Progenitor cell of endocrine pancreas (in vitro differentiated cells): ENCODE measurements around the gene FAM9C. TPM values are rescaled to one million over a fixed set of nuclear protein-coding genes. Genes with fewer than 3 reads are reported as not detected.

Experiments used
- DNase-seq: peaks from one replicate; pipeline ENCODE4 v3.0.0; 2021; ENCODE audit warnings: low spot score; ENCODE audit not compliant: unreplicated experiment
- H3K27ac Mint-ChIP-seq: 2 replicates; pipeline ENCODE4 v1.8.0; 2021; ENCODE audit warnings: mild to moderate bottlenecking, moderate library complexity, mixed read lengths
- H3K27me3 Mint-ChIP-seq: 2 replicates; pipeline ENCODE4 v1.8.0; 2021; ENCODE audit warnings: mixed read lengths
- H3K36me3 Mint-ChIP-seq: 2 replicates; pipeline ENCODE4 v1.8.0; 2022; ENCODE audit warnings: mixed read lengths; ENCODE audit not compliant: insufficient read depth
- H3K4me1 Mint-ChIP-seq: 2 replicates; pipeline ENCODE4 v1.8.0; 2021; ENCODE audit warnings: low read depth, mixed read lengths
- H3K4me3 Mint-ChIP-seq: 2 replicates; pipeline ENCODE4 v1.8.0; 2021; ENCODE audit warnings: low read depth, mild to moderate bottlenecking, moderate library complexity, mixed read lengths
- H3K9me3 Mint-ChIP-seq: 2 replicates; pipeline ENCODE4 v1.8.0; 2021; ENCODE audit warnings: low read depth, mixed read lengths
- CTCF ChIP-seq: fragments of 200-600 bp; sonication (generic); IDR thresholded peaks from one replicate; pipeline ENCODE4 v1.5.0; 2021; ENCODE audit warnings: antibody characterized with exemption, mild to moderate bottlenecking; ENCODE audit not compliant: unreplicated experiment
- total RNA-seq: library from RNA; stranded (reverse); gene quantifications from 2 replicates; pipeline ENCODE4 v1.2.1, GENCODE V29; 2021

Gene FAM9C
- total RNA-seq, 1 donor from 2014 or later = not detected

- H3K4me3 Mint-ChIP-seq = no peak overlapping the region
- no peaks in the 10 kb centered on the region for H3K27me3 Mint-ChIP-seq
- no peak overlapping the region for H3K27ac Mint-ChIP-seq
- TF ChIP-seq CTCF = no peak
- no peaks in the 10 kb centered on the region for H3K36me3 Mint-ChIP-seq
- no peak for DNase-seq
- peaks cover 16% of the 10 kb centered on the region for H3K9me3 Mint-ChIP-seq
- peaks cover 1% of the 10 kb centered on the region for H3K4me1 Mint-ChIP-seq
These were observed 1.3 kb downstream of the FAM9C start for GRCh38 chrX:13043138-13043537.

GRCh38 chrX:13036896-13037295 lies 7.5 kb downstream of the FAM9C start:
- no peak for TF ChIP-seq CTCF
- H3K4me1 Mint-ChIP-seq = peaks cover 4% of the 10 kb centered on the region
- peaks cover 27% of the 10 kb centered on the region for H3K9me3 Mint-ChIP-seq
- no peak overlapping the region for H3K27ac Mint-ChIP-seq
- H3K27me3 Mint-ChIP-seq = no peaks in the 10 kb centered on the region
- DNase-seq = no peak
- no peaks in the 10 kb centered on the region for H3K36me3 Mint-ChIP-seq
- H3K4me3 Mint-ChIP-seq = no peak overlapping the region

GRCh38 chrX:13033193-13033592 lies 11.2 kb downstream of the FAM9C start:
- no peak for DNase-seq
- Mint-ChIP-seq H3K36me3 (no peaks in the 10 kb centered on the region), H3K4me1 (peaks cover 26% of the 10 kb centered on the region), H3K9me3 (peaks cover 25% of the 10 kb centered on the region), H3K4me3 (no peak overlapping the region), H3K27me3 (no peaks in the 10 kb centered on the region), H3K27ac (no peak overlapping the region)
- no peak for TF ChIP-seq CTCF

GRCh38 chrX:13029887-13030771 lies 14.3 kb downstream of the FAM9C start:
- no peaks in the 10 kb centered on the region for H3K27me3 Mint-ChIP-seq
- no peaks in the 10 kb centered on the region for H3K36me3 Mint-ChIP-seq
- no peak overlapping the region for H3K4me3 Mint-ChIP-seq
- peaks cover 30% of the 10 kb centered on the region for H3K4me1 Mint-ChIP-seq
- H3K9me3 Mint-ChIP-seq = peaks cover 32% of the 10 kb centered on the region
- no peak for DNase-seq
- peak overlapping the region; percentile 94 for H3K27ac Mint-ChIP-seq
- no peak for TF ChIP-seq CTCF

GRCh38 chrX:13029637-13029886 lies 14.9 kb downstream of the FAM9C start:
- H3K27ac Mint-ChIP-seq = peak overlapping the region; percentile 94
- no peaks in the 10 kb centered on the region for H3K36me3 Mint-ChIP-seq
- H3K27me3 Mint-ChIP-seq = no peaks in the 10 kb centered on the region
- peaks cover 35% of the 10 kb centered on the region for H3K9me3 Mint-ChIP-seq
- DNase-seq = no peak
- no peak for TF ChIP-seq CTCF
- no peak overlapping the region for H3K4me3 Mint-ChIP-seq
- peaks cover 32% of the 10 kb centered on the region for H3K4me1 Mint-ChIP-seq
